ENCODE measurements around the gene WIPF2.

DNA sequence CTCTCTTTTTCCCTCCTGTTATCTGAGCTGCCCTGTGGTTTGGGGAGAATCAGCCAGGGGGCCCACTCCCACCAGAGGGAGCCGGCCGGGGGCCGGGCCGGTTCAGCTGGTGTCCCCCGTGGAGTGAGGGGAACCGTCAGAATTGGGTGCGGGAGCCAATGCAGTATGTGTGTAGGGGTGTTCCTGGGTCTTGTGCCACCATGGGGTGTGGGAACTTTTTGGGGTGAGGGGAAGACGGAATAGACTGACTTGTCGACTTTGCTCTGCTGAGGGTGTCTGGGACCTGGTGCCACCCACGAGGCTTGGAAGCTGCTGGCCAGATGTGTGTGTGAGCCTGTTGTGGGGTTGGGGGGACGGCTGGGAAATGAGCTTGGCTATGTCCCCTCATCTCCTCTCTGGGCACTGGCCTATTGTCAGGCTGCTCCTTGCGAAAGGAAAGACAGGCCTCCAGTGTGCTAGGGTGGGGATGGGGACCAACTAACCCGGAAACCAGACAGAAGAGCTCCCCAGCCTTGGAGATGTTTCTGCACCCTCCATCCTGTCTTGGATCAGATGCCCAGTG is 99.8 kb downstream of the WIPF2 start:
- TF ChIP-seq, protein P1, sequence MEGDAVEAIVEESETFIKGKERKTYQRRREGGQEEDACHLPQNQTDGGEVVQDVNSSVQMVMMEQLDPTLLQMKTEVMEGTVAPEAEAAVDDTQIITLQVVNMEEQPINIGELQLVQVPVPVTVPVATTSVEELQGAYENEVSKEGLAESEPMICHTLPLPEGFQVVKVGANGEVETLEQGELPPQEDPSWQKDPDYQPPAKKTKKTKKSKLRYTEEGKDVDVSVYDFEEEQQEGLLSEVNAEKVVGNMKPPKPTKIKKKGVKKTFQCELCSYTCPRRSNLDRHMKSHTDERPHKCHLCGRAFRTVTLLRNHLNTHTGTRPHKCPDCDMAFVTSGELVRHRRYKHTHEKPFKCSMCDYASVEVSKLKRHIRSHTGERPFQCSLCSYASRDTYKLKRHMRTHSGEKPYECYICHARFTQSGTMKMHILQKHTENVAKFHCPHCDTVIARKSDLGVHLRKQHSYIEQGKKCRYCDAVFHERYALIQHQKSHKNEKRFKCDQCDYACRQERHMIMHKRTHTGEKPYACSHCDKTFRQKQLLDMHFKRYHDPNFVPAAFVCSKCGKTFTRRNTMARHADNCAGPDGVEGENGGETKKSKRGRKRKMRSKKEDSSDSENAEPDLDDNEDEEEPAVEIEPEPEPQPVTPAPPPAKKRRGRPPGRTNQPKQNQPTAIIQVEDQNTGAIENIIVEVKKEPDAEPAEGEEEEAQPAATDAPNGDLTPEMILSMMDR (IDR thresholded peaks at IDR 0.05; ENCODE audit: low read depth, low read length): peak; percentile 46
- no peak for TF ChIP-seq EZH2phosphoT487 (IDR thresholded peaks at IDR 0.05; ENCODE audit: low read depth)

All from OCI-LY3 (cell line).